Measurements from ENCODE around the gene COLEC11. TPM values are rescaled to one million over a fixed set of nuclear protein-coding genes. Genes with fewer than 3 reads are reported as not detected.

COLEC11 gene
- total RNA-seq, 1 donor from 2014 or later: not detected

DNA sequence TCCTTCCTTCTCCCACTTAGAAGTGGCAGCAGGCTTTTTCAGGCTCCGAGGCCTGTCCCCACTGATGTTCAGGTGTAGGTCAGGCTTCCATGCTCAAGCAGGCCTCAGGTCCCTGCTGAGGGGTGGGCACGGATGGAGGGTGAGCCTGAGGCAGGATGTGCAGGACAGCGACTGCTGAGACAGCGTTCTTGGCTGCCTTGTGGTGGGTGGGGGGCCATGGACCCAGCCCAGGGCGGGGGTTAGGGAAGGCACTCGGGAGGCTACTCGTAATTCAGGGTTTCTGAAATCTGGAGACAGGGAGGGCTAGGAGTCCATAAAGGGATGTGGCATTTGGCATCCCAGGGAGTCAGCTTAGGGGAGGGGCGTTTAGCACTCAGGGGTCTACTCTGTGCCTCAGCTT is 30.3 kb downstream of the COLEC11 start:
- TF ChIP-seq CTCF (IDR thresholded peaks at IDR 0.05; ENCODE audit: unreplicated experiment): no peak
- peaks cover 12% of the 10 kb centered on the region for H3K9me3 Mint-ChIP-seq (ENCODE audit: low read depth)
- peaks cover 4% of the 10 kb centered on the region for H3K27me3 Mint-ChIP-seq
- H3K4me3 Mint-ChIP-seq (ENCODE audit: low read depth): no peak overlapping the region
- no peak overlapping the region for H3K27ac Mint-ChIP-seq
- DNase-seq (ENCODE audit: low spot score, unreplicated experiment): no peak
- peaks cover 5% of the 10 kb centered on the region for H3K4me1 Mint-ChIP-seq (ENCODE audit: low read depth)
- no peaks in the 10 kb centered on the region for H3K36me3 Mint-ChIP-seq (ENCODE audit: insufficient read depth)

DNA sequence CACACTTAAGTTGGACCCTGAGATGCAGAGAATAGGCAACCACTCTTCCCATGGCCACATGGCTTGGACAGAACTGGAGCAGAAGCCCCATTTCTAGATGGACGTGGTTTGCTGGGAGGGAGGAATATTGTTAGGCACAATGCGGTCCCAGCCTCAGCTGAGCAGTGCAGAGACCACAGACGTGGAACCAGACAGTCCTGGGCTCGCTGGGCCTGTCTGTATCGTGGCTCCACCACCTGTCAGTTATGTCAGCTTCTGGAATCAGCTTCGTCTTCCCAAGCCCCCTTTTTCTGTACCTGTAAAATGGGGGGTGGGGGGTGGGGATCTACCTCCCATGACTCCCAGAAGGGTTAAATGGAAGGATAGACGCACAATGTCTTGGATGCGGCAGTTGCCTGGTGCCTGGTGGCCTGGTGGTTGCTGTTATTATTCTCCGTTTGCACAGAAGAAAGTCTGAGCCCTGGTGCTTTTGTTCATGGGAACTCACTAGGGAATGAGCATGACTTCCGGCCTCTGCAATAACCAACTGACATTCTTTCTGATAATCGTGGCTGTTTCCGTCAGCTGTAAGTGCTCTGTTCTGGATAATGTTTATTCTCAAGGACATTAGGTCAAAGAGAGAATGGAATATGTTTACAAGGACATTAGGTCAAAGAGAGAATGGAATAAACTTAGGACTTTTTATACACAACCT is 31.4 kb downstream of the COLEC11 start:
- Mint-ChIP-seq H3K4me3 (ENCODE audit: low read depth) (no peak overlapping the region), H3K27ac (no peak overlapping the region), H3K4me1 (ENCODE audit: low read depth) (no peaks in the 10 kb centered on the region), H3K9me3 (ENCODE audit: low read depth) (peaks cover 7% of the 10 kb centered on the region), H3K27me3 (peaks cover 4% of the 10 kb centered on the region), H3K36me3 (ENCODE audit: insufficient read depth) (no peaks in the 10 kb centered on the region)
- DNase-seq (ENCODE audit: low spot score, unreplicated experiment): no peak
- no peak for TF ChIP-seq CTCF (IDR thresholded peaks at IDR 0.05; ENCODE audit: unreplicated experiment)

DNA sequence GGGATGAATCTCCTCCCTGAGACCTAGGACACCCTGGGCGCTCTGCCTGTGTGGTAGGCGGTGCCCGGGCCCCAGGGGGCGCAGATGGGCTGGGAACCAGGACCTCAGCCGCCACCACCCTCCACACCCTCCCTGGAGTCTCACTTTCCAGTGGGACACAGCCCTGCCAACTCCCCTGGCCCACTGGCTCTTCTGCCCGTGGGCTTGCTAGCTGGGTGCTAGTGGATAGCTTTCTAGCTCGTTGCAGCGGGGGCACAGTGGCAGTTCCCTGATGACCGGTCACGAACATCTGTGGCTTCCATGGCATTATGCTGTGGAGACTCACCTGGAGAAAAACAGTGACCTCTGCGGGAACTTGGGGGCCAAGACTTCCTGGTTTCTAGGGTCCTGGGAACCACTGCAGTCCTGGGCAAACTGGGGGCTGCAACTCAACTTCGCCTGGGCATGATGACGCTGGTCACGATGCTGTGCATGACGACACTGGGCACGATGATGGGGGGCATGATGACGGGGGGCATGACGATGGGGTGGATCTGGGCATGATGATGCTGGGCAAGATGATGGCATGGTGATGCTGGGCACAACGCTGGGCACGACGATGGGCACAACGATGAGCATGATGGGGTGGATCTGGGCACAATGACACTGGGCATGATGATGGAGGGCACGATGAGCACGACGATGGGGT is 32.0 kb downstream of the COLEC11 start:
- H3K4me3 Mint-ChIP-seq (ENCODE audit: low read depth): no peak overlapping the region
- no peaks in the 10 kb centered on the region for H3K36me3 Mint-ChIP-seq (ENCODE audit: insufficient read depth)
- H3K9me3 Mint-ChIP-seq (ENCODE audit: low read depth): peaks cover 7% of the 10 kb centered on the region
- H3K27ac Mint-ChIP-seq: no peak overlapping the region
- H3K4me1 Mint-ChIP-seq (ENCODE audit: low read depth): no peaks in the 10 kb centered on the region
- no peak for DNase-seq (ENCODE audit: low spot score, unreplicated experiment)
- peaks cover 4% of the 10 kb centered on the region for H3K27me3 Mint-ChIP-seq
- TF ChIP-seq CTCF (IDR thresholded peaks at IDR 0.05; ENCODE audit: unreplicated experiment): no peak

- Mint-ChIP-seq H3K27me3 (peaks cover 4% of the 10 kb centered on the region), H3K4me3 (ENCODE audit: low read depth) (no peak overlapping the region), H3K4me1 (ENCODE audit: low read depth) (no peaks in the 10 kb centered on the region), H3K36me3 (ENCODE audit: insufficient read depth) (no peaks in the 10 kb centered on the region), H3K27ac (no peak overlapping the region), H3K9me3 (ENCODE audit: low read depth) (peaks cover 7% of the 10 kb centered on the region)
- DNase-seq (ENCODE audit: low spot score, unreplicated experiment): no peak
- TF ChIP-seq CTCF (IDR thresholded peaks at IDR 0.05; ENCODE audit: unreplicated experiment): no peak
These were observed 32.7 kb downstream of the COLEC11 start for GRCh38 chr2:3627500-3628100.

DNA sequence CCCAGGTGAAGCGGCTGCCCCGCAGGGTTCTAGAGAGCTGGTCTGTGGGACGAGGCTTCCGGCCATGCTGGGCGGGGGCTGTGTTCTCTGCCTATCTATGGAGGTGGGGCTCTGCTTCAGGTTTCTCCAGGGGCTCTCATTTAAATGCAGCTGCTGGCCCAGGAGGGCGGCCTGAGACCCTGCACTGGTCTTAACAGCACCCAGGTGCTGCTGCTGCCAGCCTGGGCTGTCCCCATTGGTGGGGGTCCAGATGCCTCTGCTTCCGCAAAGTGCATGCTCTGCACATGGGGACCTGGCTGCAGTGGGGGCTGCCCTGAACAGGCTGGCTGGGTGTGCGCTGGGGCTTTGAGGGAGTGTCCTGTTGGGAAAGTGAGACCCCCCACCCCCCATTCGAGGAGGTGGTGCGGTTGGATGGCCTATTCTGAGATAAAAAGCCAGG is 33.3 kb downstream of the COLEC11 start:
- Mint-ChIP-seq H3K27ac (no peak overlapping the region), H3K27me3 (peaks cover 7% of the 10 kb centered on the region), H3K4me1 (ENCODE audit: low read depth) (no peaks in the 10 kb centered on the region), H3K9me3 (ENCODE audit: low read depth) (peaks cover 5% of the 10 kb centered on the region), H3K4me3 (ENCODE audit: low read depth) (no peak overlapping the region), H3K36me3 (ENCODE audit: insufficient read depth) (no peaks in the 10 kb centered on the region)
- DNase-seq (ENCODE audit: low spot score, unreplicated experiment): no peak
- no peak for TF ChIP-seq CTCF (IDR thresholded peaks at IDR 0.05; ENCODE audit: unreplicated experiment)
